SK-N-SH (cell line): ENCODE measurements around the gene SLIT1. TPM values are rescaled to one million over a fixed set of nuclear protein-coding genes. Genes with fewer than 3 reads are reported as not detected.

ENCODE experiments used
- CTCF ChIA-PET: fragments of 300-600, 350-600 bp; formaldehyde crosslinking; extraction: SDS; loops from one replicate; lab custom pipeline; 2021; lab: Yijun Ruan, JAX
- POLR2A ChIA-PET: fragments of 350-600 bp; sonication (Branson Sonifier 250); formaldehyde crosslinking; extraction: SDS; loops from one replicate; lab custom pipeline; 2020; ENCODE audit warnings: antibody characterized with exemption, inconsistent platforms; lab: Yijun Ruan, JAX
- DNase-seq: peaks from one replicate; pipeline ENCODE4 v3.0.0; 2012
- H2AFZ ChIP-seq: fragments of 200-600 bp; sonication (generic); 2 replicates; pipeline ENCODE4 v1.8.1; 2016; ENCODE audit warnings: antibody characterized with exemption, mild to moderate bottlenecking, low read depth
- H3F3A ChIP-seq: fragments of 200-600 bp; sonication (generic); replicated peaks from 2 replicates; pipeline ENCODE3; 2016; ENCODE audit warnings: antibody characterized with exemption, mild to moderate bottlenecking; ENCODE audit not compliant: insufficient read depth
- H3K27ac ChIP-seq, 2 experiments: fragments of 200-500 bp in 1 of 2; fragments of 200-600 bp in 1 of 2; sonication (Bioruptor generic) in 1 of 2; sonication (generic), shearing (Covaris generic) in 1 of 2; 2 replicates each; pipeline versions ENCODE4 v1.5.1 to v1.6.1; 2014 to 2016; ENCODE audit warnings: low read depth in 2 of 2, inconsistent platforms in 1 of 2, low read length in 1 of 2, mild to moderate bottlenecking in 1 of 2, mixed read lengths in 1 of 2
- H3K27me3 ChIP-seq: fragments of 200-600 bp; sonication (generic), shearing (Covaris generic); 2 replicates; pipeline ENCODE4 v1.6.1; 2016; ENCODE audit warnings: mixed run types; ENCODE audit not compliant: insufficient read depth
- H3K36me3 ChIP-seq, 2 experiments: fragments of 200-500 bp in 1 of 2; fragments of 200-600 bp in 1 of 2; sonication (Bioruptor generic) in 1 of 2; sonication (generic) in 1 of 2; replicated peaks in 1 of 2; 2 replicates each; pipeline versions ENCODE3 to v1.5.1; 2014 to 2016; ENCODE audit warnings: low read length in 1 of 2, mild to moderate bottlenecking in 1 of 2; ENCODE audit not compliant: insufficient read depth in 2 of 2, control insufficient read depth in 1 of 2
- H3K4me1 ChIP-seq, 2 experiments: fragments of 200-500 bp in 1 of 2; fragments of 200-600 bp in 1 of 2; sonication (Bioruptor generic) in 1 of 2; sonication (generic), shearing (Covaris generic) in 1 of 2; 2 replicates each; pipeline versions ENCODE4 v1.5.1 to v1.6.1; 2014 to 2016; ENCODE audit warnings: low read depth in 1 of 2, low read length in 1 of 2, mixed run types in 1 of 2; ENCODE audit not compliant: insufficient read depth in 2 of 2, control insufficient read depth in 1 of 2
- H3K4me2 ChIP-seq: fragments of 200-600 bp; sonication (generic), shearing (Covaris generic); 2 replicates; pipeline ENCODE4 v1.6.1; 2017; ENCODE audit warnings: mixed run types
- H3K4me3 ChIP-seq, 2 experiments: fragments of 200-500 bp in 1 of 2; fragments of 200-600 bp in 1 of 2; sonication (Bioruptor generic) in 1 of 2; sonication (generic), shearing (Covaris generic) in 1 of 2; 2 replicates each; pipeline versions ENCODE4 v1.5.1 to v1.8.1; 2014 to 2016; ENCODE audit warnings: low read depth in 2 of 2, inconsistent platforms in 1 of 2, low read length in 1 of 2, mild to moderate bottlenecking in 1 of 2, mixed read lengths in 1 of 2, moderate library complexity in 1 of 2
- H3K79me2 ChIP-seq: fragments of 200-600 bp; sonication (generic); 2 replicates; pipeline ENCODE4 v1.8.1; 2017; ENCODE audit warnings: mild to moderate bottlenecking; ENCODE audit not compliant: insufficient read depth
- H3K9ac ChIP-seq: fragments of 200-600 bp; sonication (generic); 2 replicates; pipeline ENCODE4 v1.6.1; 2017; ENCODE audit warnings: mixed run types
- H3K9me2 ChIP-seq: fragments of 200-600 bp; sonication (generic); 2 replicates; pipeline ENCODE4 v1.6.1; 2017; ENCODE audit warnings: mixed run types
- H3K9me3 ChIP-seq: fragments of 200-600 bp; sonication (generic); 2 replicates; pipeline ENCODE4 v1.6.1; 2017; ENCODE audit warnings: mixed run types, mild to moderate bottlenecking, moderate library complexity
- H4K20me1 ChIP-seq: fragments of 200-600 bp; sonication (generic); 2 replicates; pipeline ENCODE4 v1.6.1; 2017; ENCODE audit warnings: mild to moderate bottlenecking, mixed run types; ENCODE audit not compliant: insufficient read depth
- CHD2 ChIP-seq: fragments of 150-350 bp; IDR thresholded peaks from 2 replicates; pipeline ENCODE4 v1.6.1; 2018; ENCODE audit warnings: low read length; ENCODE audit not compliant: partially characterized antibody
- ELF1 ChIP-seq: IDR thresholded peaks from 2 replicates; pipeline ENCODE4 v1.4.0; 2012
- EZH2phosphoT487 ChIP-seq: fragments of 200-600 bp; sonication (generic); IDR thresholded peaks from 2 replicates; pipeline ENCODE4 v1.6.1; 2017; ENCODE audit warnings: low read depth, mixed run types, mild to moderate bottlenecking, antibody characterized with exemption, moderate library complexity, borderline replicate concordance
- FOSL2 ChIP-seq: IDR thresholded peaks from 2 replicates; pipeline ENCODE4 v1.4.0; 2012; ENCODE audit warnings: low read depth, mild to moderate bottlenecking, moderate library complexity, borderline replicate concordance
- FOXM1 ChIP-seq: IDR thresholded peaks from 2 replicates; pipeline ENCODE4 v1.4.0; 2012; ENCODE audit warnings: low read depth, mild to moderate bottlenecking
- JUND ChIP-seq: IDR thresholded peaks from 2 replicates; pipeline ENCODE4 v1.4.0; 2012
- MEF2A ChIP-seq: IDR thresholded peaks from 2 replicates; pipeline ENCODE4 v1.4.0; 2012; ENCODE audit warnings: low read depth, borderline replicate concordance
- NFIC ChIP-seq: IDR thresholded peaks from 2 replicates; pipeline ENCODE4 v1.4.0; 2012; ENCODE audit warnings: borderline replicate concordance
- NRF1 ChIP-seq: IDR thresholded peaks from 2 replicates; pipeline ENCODE4 v1.6.1; 2012; ENCODE audit warnings: low read depth, mild to moderate bottlenecking, low read length
- SIN3A ChIP-seq: IDR thresholded peaks from 2 replicates; pipeline ENCODE4 v1.6.1; 2012; ENCODE audit warnings: low read depth, mild to moderate bottlenecking, low read length, moderate library complexity, borderline replicate concordance
- TCF12 ChIP-seq: IDR thresholded peaks from 2 replicates; pipeline ENCODE4 v1.4.0; 2012
- YY1 ChIP-seq: IDR thresholded peaks from 2 replicates; pipeline ENCODE4 v1.4.0; 2012; ENCODE audit warnings: low read depth, mild to moderate bottlenecking
- WGBS: methylation state at CpG from one replicate; pipeline ENCODE4 v1.1.6; 2017; ENCODE audit warnings: low lambda C conversion rate; 5-methylcytosine and 5-hydroxymethylcytosine counted together
- polyA plus RNA-seq, 3 experiments: library from polyadenylated mRNA; depleted of rRNA; stranded (reverse); fragments of >200 nt; gene quantifications; 2 replicates each; pipeline ENCODE4 v1.2.3, GENCODE V29; 2012
- TF ChIP-seq, protein P1 (sequence below): IDR thresholded peaks from 2 replicates; pipeline ENCODE4; 2012

SLIT1 gene
- polyA plus RNA-seq, 1 of the 3 experiments (the other 2 are of a cell fraction): 0.05 TPM

DNA sequence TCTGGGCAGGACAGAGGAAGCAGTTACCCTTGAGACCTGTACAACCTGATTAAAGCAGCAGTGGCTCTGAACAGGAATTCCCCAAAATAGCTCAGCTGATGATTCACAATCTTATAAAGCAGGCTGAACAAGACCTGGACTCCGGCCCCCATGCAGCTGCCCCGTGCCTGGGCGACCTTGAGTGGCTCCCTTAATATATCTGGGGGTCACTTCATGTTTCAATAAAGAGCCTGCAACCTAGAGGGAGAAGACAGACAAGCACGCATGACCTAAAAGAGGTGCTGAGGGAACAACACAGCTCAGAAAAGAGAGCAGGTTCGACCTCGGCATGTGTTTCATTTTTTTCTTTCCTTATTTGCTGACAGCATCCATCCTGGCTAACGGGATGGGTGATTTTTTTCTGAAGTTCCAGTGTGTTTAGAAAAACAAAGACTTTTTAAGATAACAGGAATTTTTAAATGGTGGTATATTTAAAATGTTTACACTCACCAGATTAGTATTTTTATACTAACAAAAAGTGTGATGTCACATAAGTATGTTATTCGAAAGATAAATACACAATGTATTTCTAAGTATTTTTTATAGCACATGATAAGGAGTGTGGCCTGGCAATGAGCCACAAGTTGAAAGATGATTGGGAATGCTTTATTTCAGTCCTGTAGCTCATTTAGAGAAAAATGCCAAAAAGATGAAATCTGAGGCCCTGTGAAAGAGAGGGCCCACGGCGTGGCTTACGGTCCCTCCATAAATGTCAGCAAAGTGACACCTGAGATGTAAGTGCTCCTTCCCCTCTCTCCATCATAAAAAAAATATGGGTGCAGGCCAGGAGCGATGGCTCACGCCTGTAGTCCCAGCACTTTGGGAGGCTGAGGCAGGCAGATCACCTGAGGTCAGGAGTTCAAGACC, 161.3 kb downstream of the SLIT1 start (continued):
- TF ChIP-seq ELF1 (no peak), NRF1 (no peak), CHD2 (no peak), YY1 (no peak), FOXM1 (no peak), FOSL2 (peak; percentile 64; the same call in 1 of the 2 replicates), SIN3A (no peak), EZH2phosphoT487 (no peak), JUND (peak; percentile 27; the same call in 1 of the 2 replicates), NFIC (peak; percentile 68)
- TF ChIP-seq, protein P1, sequence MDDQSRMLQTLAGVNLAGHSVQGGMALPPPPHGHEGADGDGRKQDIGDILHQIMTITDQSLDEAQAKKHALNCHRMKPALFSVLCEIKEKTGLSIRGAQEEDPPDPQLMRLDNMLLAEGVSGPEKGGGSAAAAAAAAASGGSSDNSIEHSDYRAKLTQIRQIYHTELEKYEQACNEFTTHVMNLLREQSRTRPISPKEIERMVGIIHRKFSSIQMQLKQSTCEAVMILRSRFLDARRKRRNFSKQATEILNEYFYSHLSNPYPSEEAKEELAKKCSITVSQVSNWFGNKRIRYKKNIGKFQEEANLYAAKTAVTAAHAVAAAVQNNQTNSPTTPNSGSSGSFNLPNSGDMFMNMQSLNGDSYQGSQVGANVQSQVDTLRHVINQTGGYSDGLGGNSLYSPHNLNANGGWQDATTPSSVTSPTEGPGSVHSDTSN: 0 out of 2 replicates have a peak, but pooled peaks have one; percentile 22

DNA sequence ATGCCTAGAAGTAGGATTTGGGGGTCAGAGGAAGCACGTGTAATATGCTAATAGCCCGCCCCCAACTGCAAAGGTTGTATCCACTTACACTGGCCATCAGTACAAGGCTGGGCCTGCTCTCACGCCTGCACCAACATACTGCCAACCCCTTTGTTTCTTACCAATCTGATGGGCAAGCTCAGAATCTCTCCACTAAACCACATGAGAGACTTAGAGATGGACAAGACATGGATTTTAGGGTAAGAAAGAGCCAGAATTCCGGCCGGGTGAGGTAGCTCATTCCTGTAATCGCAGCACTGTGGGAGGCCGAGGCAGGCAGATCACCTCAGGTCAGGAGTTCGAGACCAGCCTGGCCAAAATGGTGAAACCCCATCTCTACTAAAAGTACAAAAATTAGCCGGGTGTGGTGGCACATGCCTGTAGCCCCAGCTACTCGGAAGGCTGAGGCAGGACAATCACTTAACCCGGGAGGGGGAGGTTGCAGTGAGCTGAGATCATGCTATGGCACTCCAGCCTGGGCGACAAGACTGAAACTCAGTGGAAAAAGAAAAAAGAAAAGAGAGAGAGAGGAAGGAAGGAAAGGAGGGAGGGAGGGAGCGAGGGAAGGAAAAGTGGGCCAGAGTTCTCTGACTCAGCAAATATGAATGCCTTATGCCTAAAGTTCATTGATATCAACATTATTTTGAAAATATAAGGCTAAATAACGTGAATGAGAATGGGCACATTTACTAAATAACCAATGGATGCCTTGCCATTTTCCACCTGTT, 162.2 kb downstream of the SLIT1 start:
- Histone ChIP-seq H3K4me2 (peak overlapping the region; percentile 66), H3K9me2 (no peaks in the 10 kb centered on the region)
- WGBS: 79% methylated on average over 14 of the region's 14 CpGs
- TF ChIP-seq MEF2A (no peak), TCF12 (0 out of 2 replicates have a peak, but pooled peaks have one; percentile 8)
- TF ChIP-seq, all 33 proteins: peak for 1
- Histone ChIP-seq H3K27me3 (no peaks in the 10 kb centered on the region), H3K4me1 (peaks cover 0 to 16% of the 10 kb centered on the region in 2 experiments; a peak in 1 of 4 replicates), H3F3A (peaks cover 27% of the 10 kb centered on the region), H2AFZ (peak overlapping the region; percentile 30; the same call in 1 of the 2 replicates), H3K4me3 (0 out of 4 replicates have a peak overlapping the region, but pooled peaks of 1 of the 2 experiments have one; percentile 43), H3K36me3 (no peaks in the 10 kb centered on the region), H3K9me3 (no peaks in the 10 kb centered on the region), H3K79me2 (no peaks in the 10 kb centered on the region), H3K9ac (peak overlapping the region; percentile 54; the same call in 1 of the 2 replicates), H3K27ac (peak overlapping the region in 1 of 2 experiments; percentile 77; a peak in 3 of 4 replicates), H4K20me1 (no peaks in the 10 kb centered on the region; the same call in 1 of the 2 replicates)
- no peak for DNase-seq
- CTCF ChIA-PET: interaction anchor here (0.9 to 6.4 kb wide), 4 partner anchors 13 to 187 kb away, joined by 3 to 75 read pairs (median 10); no protein-coding TSS in a partner anchor
- POLR2A ChIA-PET: no interaction called here
